GM19452 (cell line): ENCODE data around the gene SPATS1.

Experiments used
- ATAC-seq: cut with Tn5 transposase; IDR thresholded peaks from one replicate; pipeline ENCODE4 v1.9.1; 2021; ENCODE audit not compliant: unreplicated experiment

Gene SPATS1, protein sequence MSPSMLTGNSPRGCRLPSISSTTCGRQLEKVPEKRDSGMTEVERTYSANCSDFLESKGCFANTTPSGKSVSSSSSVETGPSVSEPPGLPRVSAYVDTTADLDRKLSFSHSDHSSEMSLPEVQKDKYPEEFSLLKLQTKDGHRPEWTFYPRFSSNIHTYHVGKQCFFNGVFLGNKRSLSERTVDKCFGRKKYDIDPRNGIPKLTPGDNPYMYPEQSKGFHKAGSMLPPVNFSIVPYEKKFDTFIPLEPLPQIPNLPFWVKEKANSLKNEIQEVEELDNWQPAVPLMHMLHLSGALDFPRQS

DNA sequence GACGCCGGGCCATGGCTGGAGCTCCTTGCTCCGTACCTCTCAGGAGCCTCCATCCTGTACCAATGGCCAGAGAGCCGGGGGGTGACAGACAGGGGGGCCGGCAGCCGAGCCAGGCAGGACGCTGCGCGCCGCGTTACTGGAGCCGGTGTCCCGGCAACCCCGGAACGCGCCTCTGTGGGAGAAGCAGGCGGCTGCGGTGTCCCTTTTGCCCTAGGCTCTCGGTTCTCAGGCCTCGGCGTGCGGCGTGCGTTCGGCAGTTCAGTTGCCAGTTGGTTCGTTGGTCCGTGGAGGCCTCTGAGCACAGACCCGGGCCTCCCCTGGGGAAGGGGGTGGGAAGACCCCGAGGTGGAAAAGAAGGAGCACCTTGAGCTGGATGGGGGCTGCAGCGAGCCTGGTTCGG, at the start of gene SPATS1:
SPATS1 (plus strand) TSS at position 162 of the 400 bp plus-strand sequence. CDS start 446 bp downstream, outside the sequence.
- ATAC-seq = no peak

DNA sequence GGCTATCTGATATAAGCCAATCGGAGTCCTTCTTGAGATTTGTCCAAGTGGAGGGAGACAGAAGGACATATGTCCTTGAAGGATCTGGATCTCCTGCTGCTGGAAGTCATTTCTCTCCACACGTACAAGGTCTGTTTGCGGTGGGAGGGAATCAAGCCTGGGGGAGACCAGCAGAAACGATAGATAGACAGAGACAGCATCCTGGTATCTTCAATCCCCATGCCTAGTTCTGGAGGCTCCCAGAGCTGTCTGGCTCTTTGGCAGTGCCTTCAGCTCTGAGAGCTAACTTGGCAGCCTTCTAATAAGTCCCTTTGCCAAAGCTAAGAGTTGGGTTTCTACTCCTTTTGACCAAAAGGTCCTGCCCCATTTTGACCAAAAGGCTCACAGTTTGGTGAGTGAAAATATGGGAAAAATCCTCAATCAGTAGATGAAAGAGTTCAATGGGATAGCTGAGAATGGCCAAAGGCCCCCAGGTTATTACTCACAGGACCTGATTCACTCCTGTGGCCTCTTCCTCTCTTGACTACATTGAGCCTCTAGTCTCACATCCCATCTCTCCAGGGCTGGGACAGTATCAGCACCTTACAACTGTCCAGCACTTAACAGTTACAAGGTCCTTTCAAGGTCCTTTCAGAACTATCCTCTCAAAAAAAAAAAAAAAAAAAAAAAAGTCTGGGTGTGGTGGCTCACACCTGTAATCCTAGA, 49.6 kb upstream of the SPATS1 start:
- no peak for ATAC-seq

DNA sequence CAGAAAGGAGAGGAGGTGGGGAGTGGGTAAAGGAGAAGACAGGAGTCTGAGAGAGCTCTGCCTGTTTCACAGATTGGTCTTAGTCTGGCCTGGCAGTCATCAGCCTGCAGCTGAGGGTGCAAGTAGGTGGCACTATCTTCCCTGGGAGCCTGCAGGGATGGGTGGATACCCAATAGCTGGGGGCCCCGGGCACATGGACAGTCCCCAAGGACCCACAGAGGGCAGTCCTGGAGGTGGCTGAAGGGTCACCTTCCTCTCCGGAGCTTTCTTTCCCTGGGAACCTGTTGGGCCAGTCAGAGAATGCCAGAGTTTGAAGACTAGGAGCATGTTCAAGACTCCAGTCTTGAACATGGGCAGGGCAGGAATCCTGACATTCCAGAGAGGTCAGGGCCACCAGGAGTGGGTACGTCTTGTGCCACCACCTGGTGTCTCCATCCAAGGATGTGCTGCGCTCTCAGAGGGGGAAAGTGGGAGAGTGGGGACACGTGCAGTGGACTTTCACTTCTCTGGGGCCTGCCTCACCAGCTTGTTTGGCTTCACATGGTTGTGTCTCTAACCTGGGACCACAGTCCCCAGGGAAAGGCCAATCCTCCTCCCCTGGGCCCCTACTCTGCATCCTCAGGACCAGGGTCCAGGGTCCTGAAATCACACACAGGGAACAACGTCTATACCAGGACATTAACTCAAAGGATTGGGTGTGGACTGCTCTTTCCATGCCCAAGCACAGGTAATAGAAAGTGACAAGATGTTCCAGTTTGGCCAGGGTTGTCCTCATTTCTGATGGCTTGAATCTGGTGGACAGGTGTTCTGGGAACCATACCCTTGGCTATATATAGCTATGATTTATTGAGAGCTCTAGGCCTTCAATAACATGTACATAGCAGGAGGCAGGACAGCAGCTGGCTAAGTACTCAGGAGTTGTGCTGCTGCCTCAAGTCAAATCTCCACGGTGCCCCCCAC, 47.3 kb upstream of the SPATS1 start:
- no peak for ATAC-seq

DNA sequence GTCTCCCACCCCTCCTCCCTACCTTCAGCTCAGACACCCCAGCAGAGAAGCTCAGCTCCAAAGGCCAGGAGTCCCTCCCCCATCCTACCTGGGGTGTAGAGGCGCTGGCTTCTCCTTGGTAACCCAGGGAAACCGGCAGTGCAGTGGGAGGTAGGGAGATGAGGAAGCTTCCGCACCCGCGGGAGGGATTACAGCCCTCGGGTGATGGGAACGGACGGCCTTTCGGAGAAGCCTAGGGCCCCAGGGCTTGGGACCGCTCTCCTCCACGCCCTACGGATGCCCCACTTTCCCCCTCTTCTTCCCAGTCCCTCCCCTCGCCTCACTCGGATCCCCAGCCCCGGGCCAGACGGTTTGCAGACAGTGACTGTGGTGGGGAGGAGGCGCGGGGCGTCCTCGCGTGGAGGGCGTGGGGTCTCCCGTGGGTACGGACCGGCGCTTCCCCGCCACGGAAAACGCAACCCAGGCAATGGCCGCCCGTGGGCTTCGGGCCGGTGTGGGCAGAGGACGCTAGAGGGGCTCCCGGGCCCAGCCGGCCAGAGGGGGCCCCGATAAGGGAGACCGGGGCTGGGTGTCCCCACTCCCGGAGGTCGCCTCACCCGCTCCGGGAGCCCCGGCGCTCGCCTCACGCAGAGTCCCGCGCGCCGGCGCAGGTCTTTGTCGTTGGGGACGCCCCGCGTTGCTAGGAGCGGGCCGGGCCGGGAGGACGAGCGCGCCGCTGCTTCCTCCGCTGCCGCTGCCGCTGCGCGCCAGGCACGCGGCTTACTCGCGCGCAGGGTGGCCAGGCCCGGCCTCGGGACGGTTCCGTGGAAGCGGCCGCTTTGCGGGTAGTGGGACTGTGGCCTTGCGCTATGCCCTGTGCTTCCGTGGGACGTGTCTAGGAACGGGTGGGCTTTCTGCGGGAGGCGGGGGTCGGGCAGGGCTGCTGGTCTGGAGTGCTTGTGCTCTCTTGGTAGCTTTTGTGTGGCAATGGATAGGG, 45.1 kb upstream of the SPATS1 start:
- no peak for ATAC-seq

DNA sequence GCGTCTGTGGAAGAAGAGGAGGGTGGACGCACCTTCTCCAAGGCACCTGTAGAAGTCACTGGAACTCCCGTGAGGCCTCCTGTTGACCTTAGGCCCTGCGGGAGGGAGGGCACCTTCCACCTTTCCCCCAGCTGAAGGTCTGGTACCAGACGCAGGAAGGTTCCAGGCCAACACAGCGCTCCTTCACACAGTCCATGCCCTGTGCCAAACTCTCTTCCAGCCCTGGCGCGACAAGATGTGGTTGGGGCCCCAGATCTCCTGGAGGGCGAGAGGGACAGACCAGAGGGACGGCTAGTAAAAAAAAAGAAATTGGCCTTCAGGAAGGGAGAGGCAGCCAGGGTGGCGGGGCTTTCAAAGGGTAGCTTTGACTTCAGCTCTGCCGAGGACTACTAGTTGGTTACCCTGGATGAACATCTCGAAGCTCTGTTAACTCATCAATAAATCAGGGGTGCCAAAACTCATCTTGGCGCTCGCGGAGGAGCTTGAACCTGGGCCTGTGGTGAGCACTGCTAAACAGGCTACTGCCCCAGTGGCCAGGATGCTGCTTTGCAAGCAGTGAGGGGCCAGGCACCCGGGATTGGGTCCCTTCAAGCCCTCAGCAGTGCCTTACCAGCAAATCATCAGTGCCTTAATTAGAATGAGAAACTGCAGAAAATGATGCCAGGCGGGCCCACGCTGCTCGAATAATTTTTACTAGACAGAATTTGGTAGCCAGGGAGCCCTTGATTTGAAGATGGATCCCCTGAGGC, 44.2 kb upstream of the SPATS1 start:
- no peak for ATAC-seq

DNA sequence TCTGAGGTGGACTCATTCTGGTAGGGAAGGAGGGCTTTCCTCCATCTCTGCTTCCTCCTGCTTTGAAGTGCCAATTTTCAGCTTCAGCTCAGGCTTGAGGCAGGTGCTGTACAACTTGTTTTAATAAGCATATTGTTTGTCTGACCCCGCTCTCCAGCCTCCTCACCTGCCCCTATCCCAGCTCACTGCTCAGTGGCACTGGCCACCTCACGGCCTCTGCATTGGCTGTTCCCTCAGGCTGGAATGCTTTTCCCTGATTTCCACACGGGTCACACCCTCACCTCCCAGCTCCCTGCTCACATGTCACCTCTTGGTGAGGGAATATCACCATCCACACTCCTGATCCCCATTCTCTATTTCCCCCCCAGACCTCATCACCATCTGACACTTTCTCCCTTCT, 43.6 kb upstream of the SPATS1 start:
- ATAC-seq = no peak

DNA sequence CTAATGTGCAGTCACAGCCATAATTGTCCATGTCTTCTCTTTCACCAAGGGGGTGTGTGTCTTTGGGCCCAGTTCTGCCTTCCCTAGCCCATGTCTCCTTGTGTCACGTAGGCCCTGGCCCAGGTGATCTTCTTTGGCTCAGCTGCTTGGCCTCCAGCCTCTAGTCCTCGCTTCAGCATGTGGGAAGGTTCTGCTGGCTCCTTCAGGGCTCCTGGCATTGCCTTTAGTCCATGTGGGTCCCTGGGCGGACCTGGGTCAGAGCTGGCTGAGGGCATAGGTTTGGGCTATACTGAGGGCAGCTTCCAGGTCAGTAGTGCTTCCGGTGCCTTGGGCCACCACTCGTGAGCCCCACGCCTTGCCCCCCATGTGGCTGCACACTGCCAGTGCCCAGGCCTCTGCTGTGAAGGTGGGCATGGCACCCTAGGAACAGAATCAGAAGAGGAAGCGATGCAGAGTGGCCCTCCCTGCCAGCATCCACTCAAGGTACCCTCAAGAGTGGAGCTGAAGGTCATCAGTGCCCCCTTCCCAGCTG, 42.1 kb upstream of the SPATS1 start:
- no peak for ATAC-seq

DNA sequence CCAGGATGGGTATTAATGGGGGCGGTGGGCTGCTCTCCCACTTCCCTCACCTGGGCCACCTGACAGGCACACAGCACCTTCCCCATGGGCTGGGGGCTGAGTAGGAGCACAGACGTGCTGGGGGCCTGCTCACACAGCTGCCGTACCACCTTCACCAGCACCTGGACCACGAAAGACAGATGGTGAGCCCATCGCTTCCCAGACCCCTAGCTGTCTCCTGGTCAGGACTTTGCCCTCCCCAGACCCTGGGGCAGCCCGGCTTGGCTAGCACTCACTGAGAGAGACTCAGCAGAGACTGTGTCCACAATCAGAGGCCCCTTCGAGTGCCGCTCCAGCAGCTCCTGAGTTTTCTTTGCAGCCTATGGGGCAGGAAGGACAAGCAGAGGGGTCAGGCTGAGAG, 41.3 kb upstream of the SPATS1 start:
- ATAC-seq = no peak

DNA sequence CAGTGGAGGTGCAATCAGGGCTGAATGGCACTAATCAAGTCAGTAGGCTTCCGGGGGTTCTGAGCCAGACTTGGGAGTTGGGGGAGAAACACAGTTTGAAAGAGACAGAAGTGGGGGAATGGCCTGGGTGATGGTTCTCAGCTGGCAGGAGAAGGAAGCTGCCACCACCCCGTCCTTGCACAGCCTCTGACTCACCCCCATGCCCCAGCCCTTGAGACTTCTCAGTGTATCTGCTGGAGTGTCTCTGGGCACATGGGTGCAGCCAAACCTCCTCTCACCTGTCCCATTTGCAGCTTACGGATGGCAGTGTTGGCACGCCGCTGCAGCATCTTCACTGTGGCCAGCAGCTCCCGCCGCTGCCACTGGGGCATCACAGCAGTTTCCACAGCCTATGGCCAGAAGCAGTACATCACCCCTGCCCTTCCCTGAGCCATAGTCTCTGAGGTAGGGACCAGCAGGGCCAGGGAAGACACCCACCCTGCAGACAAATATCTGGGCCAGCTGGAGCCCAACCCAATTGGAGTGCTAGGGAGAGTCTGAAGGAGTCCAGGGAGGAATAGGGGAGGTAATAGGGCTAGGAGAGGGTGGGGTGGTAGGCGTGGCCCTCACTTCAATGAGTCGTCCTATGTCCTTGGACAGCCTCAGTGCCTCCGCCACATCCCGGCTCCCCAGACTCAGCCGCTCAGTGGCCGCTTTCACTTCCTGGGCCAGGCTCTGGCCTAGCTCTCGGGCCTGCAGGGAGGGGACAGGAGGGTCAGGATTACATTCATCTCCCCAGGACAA, 40.5 kb upstream of the SPATS1 start:
- ATAC-seq = no peak

DNA sequence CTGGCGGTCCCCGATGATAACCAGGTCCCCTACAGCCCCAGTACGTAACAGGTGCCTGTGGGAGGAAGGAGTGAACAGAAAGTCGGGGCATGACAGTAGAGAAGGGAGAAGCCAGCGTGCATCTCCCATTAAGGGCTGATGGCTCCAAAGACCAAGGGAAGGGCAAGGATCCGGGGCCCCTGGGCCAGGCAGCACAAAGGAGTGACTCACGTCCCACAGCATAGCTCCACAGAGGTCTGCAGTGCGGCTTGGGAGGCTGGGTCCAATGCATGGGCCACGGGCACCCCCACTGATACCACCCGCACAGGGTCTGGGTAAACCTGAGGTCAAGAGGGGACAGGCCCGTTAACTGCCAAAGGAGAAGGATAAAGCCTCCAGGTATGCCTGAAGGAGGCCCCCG, 39.6 kb upstream of the SPATS1 start:
- no peak for ATAC-seq

DNA sequence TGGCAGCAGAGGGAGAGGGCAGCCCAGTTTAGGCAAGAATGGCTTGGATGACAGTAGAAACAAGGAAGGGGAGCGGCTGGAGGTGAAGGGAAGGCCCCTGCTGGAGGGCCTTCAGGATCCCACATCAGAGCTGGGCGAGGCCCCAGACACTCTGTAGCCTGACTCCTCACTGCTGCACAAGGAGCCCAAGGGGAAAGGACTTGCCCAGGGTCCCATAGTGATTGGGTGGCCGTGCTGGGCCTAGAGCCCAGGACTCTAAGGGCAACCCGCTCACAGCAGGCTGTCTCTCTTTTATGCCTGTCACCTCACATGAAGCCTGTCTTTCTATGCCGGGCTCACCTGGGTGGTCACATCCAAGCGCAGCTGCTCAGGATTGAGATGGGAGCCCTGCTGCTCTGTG, 38.6 kb upstream of the SPATS1 start:
- no peak for ATAC-seq

DNA sequence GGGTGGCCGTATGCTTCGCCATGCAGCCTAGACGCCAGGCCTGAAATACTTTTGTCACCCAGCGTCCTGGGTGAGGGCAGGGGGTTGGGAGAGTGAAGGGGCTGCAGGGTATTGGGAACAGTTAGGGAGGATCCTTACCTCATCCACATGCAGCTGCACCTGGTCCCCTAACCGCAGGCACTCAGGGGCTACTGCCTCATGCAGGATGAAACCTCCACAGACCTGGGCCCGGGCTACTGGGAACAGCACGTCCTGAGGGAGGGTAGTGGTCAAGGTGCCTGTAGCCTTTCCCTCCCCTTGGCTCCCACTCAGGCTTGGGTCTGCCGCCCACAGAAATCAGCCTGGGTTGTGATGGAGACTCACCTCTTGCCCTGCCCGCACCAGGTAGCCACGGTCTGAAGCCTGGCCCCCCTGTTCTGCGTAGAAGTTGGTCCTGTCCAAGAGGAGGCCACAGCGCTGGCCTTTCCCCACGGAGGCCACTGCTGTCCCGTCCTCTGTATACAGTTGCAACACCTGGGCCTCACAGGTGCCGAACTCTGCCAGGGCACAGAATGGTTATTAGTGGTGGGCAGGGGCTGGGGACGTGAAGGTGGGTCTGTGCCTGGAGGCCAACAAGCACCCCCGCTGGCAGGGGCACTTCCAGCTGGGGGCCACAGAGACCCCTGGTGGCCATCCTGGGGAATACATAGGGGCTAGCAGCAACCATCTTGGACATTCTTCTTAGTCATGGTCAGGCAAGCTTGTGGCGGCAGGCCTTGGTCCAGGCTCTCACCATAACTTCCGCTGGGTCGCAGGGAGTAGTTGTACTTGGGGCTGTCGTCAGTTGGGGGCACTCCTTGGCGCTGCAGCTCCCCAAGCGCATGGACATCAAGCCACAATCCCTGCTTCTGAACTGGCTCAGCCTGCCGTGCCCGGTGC, 37.9 kb upstream of the SPATS1 start:
- ATAC-seq = no peak

DNA sequence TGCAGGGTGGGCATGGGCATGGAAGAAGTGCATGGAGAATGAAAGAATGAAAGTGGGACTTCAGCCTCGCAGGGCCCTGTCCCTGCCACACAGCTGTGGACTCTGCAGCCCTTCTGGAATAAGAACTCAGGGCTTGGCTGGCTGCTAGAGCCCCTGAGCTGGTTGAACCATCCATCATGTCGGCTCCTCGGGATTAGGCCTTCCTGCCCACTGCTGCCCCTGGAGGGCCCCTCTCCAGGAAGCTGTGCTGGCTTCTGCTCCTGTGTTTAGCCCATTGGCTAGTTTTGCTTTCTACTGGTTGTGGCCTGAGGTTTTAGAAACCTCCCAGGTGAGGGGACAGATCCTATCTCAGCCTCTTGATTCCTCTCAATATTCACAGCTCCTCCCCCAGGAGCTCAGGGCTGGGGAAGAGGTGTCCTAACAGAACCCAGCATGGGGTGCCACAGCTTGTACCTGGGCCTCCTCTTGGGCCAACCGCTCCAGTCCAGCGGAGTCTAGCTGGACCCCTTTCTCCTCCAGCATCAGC, 37.2 kb upstream of the SPATS1 start:
- ATAC-seq = no peak

DNA sequence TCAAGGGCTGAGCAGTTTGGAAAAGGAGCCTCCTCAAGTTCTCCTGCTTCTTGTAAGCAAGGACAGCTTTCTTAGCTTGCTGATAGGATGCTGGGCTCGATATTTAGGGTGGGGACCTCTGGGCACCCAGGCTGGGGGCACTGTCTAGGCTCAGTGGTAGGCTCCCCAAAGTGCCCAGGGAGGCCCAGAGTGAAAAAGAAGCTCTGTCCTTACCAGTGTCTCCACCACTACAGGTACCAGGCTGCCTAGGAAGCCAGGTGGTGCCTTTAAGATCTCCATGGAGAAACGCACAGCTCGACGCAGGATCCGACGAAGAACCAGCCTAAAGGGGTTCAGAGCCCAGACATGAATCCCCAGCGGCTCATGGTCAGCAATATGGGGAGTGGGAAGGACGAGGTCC, 35.7 kb upstream of the SPATS1 start:
- no peak for ATAC-seq

DNA sequence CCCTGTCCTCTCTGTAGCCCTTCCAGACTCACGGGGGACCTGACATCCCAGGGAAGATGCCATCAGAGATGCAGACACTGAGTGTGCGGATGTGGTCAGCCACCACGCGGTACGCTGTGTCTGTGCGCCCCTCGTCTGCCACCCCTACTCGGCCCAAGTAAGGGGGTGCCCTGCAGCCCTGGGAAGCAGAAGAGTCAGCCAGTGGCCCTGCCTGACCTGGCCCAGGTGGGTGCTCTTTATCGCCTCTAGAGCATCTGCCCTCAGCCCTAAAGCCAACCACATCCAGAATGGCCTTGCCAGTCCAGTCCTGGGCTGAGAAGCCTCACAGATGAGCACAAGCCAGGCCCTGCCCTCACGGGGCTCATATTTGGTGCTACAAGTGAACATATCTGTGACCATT, 35.2 kb upstream of the SPATS1 start:
- no peak for ATAC-seq

DNA sequence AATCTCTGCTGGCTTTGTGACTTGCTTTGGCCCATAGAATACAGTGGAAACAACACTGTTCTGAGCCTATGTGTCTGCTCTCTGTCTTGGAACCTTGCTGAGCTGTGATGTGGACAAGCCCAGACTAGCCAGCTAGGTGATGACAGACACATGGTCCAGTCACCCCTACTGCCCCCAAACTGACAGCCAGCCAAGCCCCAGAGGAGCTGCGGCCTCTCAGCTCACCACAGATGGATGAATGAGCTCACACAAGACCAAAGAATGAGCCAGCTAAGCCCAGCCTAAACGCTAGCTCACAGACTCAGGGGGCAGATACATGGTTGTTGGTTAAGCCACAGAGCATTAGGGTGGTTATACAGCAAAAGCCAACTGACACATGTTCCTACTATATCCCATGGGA, 33.4 kb upstream of the SPATS1 start:
- ATAC-seq = no peak

DNA sequence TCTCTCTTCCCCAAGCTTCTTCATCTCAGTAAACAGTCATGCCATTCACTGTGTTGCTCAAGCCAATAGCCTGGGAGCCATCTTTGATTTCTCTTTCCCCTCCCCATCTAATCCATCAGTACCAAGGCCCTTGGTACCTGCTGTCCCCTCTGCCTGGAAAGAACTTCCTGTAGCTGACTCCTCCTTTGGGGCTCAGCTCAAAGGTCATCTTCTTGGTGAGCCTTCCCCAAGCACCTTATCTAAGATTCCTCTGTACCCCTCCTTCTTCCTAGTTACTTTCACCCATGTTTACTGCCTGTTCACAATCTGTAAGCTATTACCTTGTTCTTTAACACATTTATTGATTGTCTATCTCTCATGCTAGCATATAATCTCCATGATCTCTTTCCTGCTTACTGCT, 32.8 kb upstream of the SPATS1 start:
- no peak for ATAC-seq
